Breast epithelium (tissue), 3 donors: ENCODE data around the gene DDX24. TPM values are rescaled to one million over a fixed set of nuclear protein-coding genes. Genes with fewer than 3 reads are reported as not detected.

ENCODE experiments used
- total RNA-seq, 3 donors: library from RNA; depleted of rRNA; stranded (reverse); fragments of >200 nt; gene quantifications; one replicate each; pipeline ENCODE4 v1.1.0, GENCODE V29; 2016

DDX24 gene
- total RNA-seq, 3 donors from 2014 or later: 156 to 201 (median 172) TPM

Other genes starting within 250 kb of the DDX24 start
- gene FAM181A, start 153.9 kb downstream of the DDX24 start, total RNA-seq: not detected
- gene ASB2, start 104.6 kb downstream of the DDX24 start, total RNA-seq: 1 to 10 TPM in 2 of 3 donors, not detected in 1; 1.3 to 2.0 TPM
- gene CCDC197, start 83.9 kb downstream of the DDX24 start, total RNA-seq: not detected
- gene OTUB2, start 54.9 kb downstream of the DDX24 start, total RNA-seq: 1 to 10 TPM in 1 of 3 donors, under 1 TPM in 2; 0.64 to 1.6 (median 0.73) TPM
- gene IFI27L1, start 108 bp upstream of the DDX24 start, total RNA-seq: 10 to 100 TPM in 2 of 3 donors, 1 to 10 TPM in 1; 6.6 to 14.5 (median 10.6) TPM
- 100 to 1,000 TPM; 101 to 196 (median 160) TPM for gene IFI27, start 29.5 kb upstream of the DDX24 start, total RNA-seq
- 10 to 100 TPM; 74.2 to 98.8 (median 92.1) TPM for gene IFI27L2, start 48.4 kb upstream of the DDX24 start, total RNA-seq
- 1 to 10 TPM in 2 of 3 donors, under 1 TPM in 1; 0.48 to 7.9 (median 7.2) TPM for gene PPP4R4, start 93.1 kb upstream of the DDX24 start, total RNA-seq
- gene SERPINA10, start 212.1 kb upstream of the DDX24 start, total RNA-seq: not detected
- gene SERPINA6, start 242.1 kb upstream of the DDX24 start, total RNA-seq: 10 to 100 TPM in 1 of 3 donors, 1 to 10 TPM in 1, not detected in 1; 1.2 to 12.5 TPM